Neural cell (in vitro differentiated cells): Measurements from ENCODE around the gene SH3PXD2B.

Source experiments
- EP300 ChIP-seq: fragments of 450-650 bp; conservative IDR thresholded peaks from 2 replicates; pipeline ENCODE4 v1.6.1; 2014; ENCODE audit warnings: antibody characterized with exemption, mild to moderate bottlenecking, moderate library complexity; ENCODE audit not compliant: poor library complexity, severe bottlenecking
- EZH2 ChIP-seq: fragments of 200-600, 300-800 bp; shearing (Covaris generic), sonication (generic); IDR thresholded peaks from 2 replicates; pipeline ENCODE4 v1.6.1; 2014; ENCODE audit warnings: antibody characterized with exemption, low read length, borderline replicate concordance, mild to moderate bottlenecking; ENCODE audit not compliant: insufficient read depth, poor library complexity, severe bottlenecking
- MXI1 ChIP-seq: fragments of 450-650 bp; conservative IDR thresholded peaks from 2 replicates; pipeline ENCODE4 v1.6.1; 2014; ENCODE audit warnings: antibody characterized with exemption, mild to moderate bottlenecking; ENCODE audit not compliant: poor library complexity, severe bottlenecking
- POLR2AphosphoS5 ChIP-seq: IDR thresholded peaks from 2 replicates; pipeline ENCODE4 v1.6.1; 2012
- RAD21 ChIP-seq: fragments of 450-650 bp; conservative IDR thresholded peaks from 2 replicates; pipeline ENCODE4 v1.6.1; 2014; ENCODE audit warnings: antibody characterized with exemption, mild to moderate bottlenecking, moderate library complexity
- SMC3 ChIP-seq: fragments of 450-650 bp; conservative IDR thresholded peaks from 2 replicates; pipeline ENCODE4 v1.6.1; 2014; ENCODE audit warnings: antibody characterized with exemption, mild to moderate bottlenecking, moderate library complexity; ENCODE audit not compliant: poor library complexity
- TAF1 ChIP-seq: IDR thresholded peaks from 2 replicates; pipeline ENCODE4 v1.6.1; 2012; ENCODE audit warnings: low read depth
- TF ChIP-seq, protein P1 (sequence below): IDR thresholded peaks from 2 replicates; pipeline ENCODE4 v1.6.1; 2012; ENCODE audit warnings: borderline replicate concordance
- TF ChIP-seq, protein P2 (sequence below): fragments of 450-650 bp; IDR thresholded peaks from 2 replicates; pipeline ENCODE4 v1.5.1; 2014; ENCODE audit warnings: antibody characterized with exemption, mild to moderate bottlenecking, moderate library complexity; ENCODE audit not compliant: poor library complexity, severe bottlenecking

DNA sequence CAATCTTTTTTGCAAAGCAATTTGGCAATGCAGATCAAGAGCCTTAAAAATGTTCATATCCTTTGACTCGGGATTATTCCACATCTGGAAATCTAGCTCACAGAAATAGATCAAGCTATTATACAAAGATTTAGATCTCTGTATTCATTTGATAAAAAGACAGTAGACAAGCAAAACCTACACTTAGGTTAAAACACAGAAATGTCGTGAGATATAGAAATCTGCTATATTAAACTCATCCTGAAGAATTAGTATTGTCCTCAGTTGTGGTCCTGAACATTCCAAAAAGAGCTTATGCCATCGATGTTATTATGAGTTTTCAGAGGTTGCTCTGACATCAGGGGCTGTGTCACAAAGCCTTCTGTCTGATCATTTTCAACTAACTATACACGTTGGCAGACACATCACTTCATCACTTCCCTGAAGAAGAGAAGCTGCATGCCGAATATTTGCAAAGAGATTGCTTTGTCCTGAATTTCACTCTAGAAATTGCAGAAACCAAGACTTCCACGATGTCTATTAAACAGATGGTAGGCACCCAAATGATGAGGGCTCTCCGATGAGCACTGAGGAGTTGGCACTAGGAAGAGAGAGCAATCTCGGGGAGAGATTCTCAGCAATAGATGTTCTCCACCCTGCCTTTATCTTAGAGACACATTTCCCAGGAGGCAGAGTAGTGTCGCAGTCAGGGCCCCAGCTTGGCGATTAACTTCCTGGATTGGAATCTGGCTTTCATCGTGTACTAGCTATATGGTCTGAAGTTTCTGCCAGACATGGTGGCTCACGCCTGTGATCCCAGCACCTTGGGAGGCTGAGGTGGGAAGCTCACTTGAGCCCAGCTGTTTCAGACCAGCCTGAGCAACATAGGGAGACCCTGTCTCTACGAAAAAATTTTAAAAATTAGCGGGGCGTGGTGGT lies 168.8 kb downstream of the SH3PXD2B start:
- no peak for TF ChIP-seq POLR2AphosphoS5
- TF ChIP-seq, protein P1, sequence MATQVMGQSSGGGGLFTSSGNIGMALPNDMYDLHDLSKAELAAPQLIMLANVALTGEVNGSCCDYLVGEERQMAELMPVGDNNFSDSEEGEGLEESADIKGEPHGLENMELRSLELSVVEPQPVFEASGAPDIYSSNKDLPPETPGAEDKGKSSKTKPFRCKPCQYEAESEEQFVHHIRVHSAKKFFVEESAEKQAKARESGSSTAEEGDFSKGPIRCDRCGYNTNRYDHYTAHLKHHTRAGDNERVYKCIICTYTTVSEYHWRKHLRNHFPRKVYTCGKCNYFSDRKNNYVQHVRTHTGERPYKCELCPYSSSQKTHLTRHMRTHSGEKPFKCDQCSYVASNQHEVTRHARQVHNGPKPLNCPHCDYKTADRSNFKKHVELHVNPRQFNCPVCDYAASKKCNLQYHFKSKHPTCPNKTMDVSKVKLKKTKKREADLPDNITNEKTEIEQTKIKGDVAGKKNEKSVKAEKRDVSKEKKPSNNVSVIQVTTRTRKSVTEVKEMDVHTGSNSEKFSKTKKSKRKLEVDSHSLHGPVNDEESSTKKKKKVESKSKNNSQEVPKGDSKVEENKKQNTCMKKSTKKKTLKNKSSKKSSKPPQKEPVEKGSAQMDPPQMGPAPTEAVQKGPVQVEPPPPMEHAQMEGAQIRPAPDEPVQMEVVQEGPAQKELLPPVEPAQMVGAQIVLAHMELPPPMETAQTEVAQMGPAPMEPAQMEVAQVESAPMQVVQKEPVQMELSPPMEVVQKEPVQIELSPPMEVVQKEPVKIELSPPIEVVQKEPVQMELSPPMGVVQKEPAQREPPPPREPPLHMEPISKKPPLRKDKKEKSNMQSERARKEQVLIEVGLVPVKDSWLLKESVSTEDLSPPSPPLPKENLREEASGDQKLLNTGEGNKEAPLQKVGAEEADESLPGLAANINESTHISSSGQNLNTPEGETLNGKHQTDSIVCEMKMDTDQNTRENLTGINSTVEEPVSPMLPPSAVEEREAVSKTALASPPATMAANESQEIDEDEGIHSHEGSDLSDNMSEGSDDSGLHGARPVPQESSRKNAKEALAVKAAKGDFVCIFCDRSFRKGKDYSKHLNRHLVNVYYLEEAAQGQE = no peak
- TF ChIP-seq, protein P2, sequence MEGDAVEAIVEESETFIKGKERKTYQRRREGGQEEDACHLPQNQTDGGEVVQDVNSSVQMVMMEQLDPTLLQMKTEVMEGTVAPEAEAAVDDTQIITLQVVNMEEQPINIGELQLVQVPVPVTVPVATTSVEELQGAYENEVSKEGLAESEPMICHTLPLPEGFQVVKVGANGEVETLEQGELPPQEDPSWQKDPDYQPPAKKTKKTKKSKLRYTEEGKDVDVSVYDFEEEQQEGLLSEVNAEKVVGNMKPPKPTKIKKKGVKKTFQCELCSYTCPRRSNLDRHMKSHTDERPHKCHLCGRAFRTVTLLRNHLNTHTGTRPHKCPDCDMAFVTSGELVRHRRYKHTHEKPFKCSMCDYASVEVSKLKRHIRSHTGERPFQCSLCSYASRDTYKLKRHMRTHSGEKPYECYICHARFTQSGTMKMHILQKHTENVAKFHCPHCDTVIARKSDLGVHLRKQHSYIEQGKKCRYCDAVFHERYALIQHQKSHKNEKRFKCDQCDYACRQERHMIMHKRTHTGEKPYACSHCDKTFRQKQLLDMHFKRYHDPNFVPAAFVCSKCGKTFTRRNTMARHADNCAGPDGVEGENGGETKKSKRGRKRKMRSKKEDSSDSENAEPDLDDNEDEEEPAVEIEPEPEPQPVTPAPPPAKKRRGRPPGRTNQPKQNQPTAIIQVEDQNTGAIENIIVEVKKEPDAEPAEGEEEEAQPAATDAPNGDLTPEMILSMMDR = no peak
- no peak for TF ChIP-seq EZH2
- no peak for TF ChIP-seq RAD21
- TF ChIP-seq EP300 = peak; percentile 23
- TF ChIP-seq MXI1 = no peak
- no peak for TF ChIP-seq SMC3
- TF ChIP-seq TAF1 = no peak
